Measurements from ENCODE around the gene RNASE8.

DNA sequence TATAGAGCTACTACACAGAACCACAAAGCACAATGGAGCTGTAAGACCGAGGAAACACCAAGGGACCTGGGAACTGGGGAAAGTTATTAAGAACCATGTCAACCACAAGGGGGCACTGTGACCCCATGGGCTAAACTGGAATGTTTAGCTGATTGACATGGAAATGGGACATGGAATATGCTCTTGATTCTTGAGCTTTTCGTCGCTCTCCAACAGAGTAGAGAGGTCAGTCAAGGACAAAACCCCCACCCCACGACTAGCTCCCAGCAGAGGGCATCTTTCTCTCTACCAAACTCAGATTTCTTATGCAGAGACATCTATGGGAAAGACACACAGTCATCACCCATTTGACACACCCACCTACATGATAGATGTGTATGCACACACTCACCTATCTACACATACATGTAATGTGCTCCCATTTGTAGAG lies 42.8 kb upstream of the RNASE8 start:
- TF ChIP-seq EZH2 (IDR thresholded peaks at IDR 0.05) (no peak), EZH2phosphoT487 (IDR thresholded peaks at IDR 0.05) (no peak)
- TF ChIP-seq, protein P1, sequence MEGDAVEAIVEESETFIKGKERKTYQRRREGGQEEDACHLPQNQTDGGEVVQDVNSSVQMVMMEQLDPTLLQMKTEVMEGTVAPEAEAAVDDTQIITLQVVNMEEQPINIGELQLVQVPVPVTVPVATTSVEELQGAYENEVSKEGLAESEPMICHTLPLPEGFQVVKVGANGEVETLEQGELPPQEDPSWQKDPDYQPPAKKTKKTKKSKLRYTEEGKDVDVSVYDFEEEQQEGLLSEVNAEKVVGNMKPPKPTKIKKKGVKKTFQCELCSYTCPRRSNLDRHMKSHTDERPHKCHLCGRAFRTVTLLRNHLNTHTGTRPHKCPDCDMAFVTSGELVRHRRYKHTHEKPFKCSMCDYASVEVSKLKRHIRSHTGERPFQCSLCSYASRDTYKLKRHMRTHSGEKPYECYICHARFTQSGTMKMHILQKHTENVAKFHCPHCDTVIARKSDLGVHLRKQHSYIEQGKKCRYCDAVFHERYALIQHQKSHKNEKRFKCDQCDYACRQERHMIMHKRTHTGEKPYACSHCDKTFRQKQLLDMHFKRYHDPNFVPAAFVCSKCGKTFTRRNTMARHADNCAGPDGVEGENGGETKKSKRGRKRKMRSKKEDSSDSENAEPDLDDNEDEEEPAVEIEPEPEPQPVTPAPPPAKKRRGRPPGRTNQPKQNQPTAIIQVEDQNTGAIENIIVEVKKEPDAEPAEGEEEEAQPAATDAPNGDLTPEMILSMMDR (IDR thresholded peaks at IDR 0.05), result peak; percentile 92

All from neural progenitor cell (in vitro differentiated cells).